GM18873 (cell line): ENCODE data around the gene INAFM1.
"Not testable (repeated sequence)": the region's sequence is repeated elsewhere in the genome, so short reads cannot be mapped to it uniquely, and the experiment has no call there.

ENCODE experiments used
- ATAC-seq: cut with Tn5 transposase; IDR thresholded peaks from one replicate; pipeline ENCODE4 v1.9.1; 2021; ENCODE audit warnings: mild to moderate bottlenecking, moderate library complexity, moderate number of reproducible peaks; ENCODE audit not compliant: unreplicated experiment, low FRiP score

Gene INAFM1

GRCh38 chr19:47266401-47266941, 8.2 kb upstream of the INAFM1 start:
- no peak for ATAC-seq

DNA sequence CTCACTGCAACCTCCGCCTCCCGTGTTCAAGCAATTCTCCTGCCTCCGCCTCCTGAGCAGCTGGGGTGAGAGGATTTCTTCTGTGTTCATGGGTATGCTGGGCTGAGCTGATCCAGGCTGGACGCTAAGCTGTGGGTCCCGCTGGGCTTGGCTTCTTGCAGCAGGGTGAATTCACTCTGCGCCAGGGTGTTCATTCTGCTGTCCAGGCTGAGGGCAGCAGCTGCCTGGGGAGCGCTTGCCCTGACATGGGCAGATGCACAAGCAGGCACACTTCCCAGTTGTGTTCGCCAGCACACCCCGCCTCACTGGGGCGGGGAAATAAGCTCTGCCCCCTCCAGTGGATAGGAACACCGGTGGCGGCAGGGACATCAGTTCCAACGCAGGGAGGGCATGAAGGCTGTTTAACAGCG, 7.3 kb upstream of the INAFM1 start:
- ATAC-seq = no peak

- no peak for ATAC-seq
Observed at GRCh38 chr19:47268028-47268427, 6.7 kb upstream of the INAFM1 start.

GRCh38 chr19:47269596-47269995, 5.1 kb upstream of the INAFM1 start:
- ATAC-seq = no peak

GRCh38 chr19:47270408-47270807, 4.3 kb upstream of the INAFM1 start:
- ATAC-seq = no peak

- no peak for ATAC-seq
Observed at GRCh38 chr19:47271949-47272348, 2.7 kb upstream of the INAFM1 start.

DNA sequence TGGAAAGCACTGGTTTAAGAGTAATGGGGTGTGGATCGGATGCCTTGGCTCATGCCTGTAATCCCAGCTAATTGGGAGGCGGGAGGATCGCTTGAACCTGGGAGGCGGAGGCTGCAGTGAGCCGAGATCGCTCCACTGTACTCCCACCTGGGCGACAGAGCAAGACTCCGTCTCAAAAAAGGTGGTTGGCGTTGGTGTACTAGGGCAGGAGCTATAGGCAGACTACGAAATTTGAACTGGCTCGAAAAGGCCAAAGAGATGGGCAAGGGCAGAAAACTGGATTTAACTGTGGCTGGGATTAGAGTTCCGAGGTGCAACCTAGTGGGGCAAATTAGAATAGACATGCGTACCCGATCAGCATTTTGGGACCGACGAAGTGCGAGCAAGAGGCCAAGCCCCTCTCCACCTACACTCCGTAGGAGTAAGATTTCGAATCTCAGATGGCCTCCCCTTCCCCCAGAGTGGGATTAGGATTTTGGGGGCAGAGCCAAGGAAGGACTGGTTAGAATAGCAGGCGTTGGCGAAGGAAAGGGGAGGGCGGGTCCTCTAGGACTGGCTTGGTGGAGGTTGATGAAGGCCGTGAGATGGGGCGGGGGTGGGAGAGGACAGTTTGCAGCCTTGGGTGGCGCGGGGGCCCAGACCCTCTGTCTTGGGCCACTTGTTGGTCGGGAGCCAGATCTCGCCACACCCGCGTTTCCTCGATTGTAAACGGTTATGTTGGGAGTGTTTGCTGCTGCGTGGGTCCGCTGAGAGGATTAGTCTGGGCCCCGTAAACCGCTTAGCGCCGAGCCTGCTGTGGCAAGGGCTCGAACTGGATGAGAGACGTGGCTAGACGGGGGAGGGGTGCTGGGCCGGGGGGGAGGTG, 2.0 kb upstream of the INAFM1 start:
- no peak for ATAC-seq

- peak; percentile 45 for ATAC-seq
Observed at GRCh38 chr19:47273313-47274070, 1.2 kb upstream of the INAFM1 start.

DNA sequence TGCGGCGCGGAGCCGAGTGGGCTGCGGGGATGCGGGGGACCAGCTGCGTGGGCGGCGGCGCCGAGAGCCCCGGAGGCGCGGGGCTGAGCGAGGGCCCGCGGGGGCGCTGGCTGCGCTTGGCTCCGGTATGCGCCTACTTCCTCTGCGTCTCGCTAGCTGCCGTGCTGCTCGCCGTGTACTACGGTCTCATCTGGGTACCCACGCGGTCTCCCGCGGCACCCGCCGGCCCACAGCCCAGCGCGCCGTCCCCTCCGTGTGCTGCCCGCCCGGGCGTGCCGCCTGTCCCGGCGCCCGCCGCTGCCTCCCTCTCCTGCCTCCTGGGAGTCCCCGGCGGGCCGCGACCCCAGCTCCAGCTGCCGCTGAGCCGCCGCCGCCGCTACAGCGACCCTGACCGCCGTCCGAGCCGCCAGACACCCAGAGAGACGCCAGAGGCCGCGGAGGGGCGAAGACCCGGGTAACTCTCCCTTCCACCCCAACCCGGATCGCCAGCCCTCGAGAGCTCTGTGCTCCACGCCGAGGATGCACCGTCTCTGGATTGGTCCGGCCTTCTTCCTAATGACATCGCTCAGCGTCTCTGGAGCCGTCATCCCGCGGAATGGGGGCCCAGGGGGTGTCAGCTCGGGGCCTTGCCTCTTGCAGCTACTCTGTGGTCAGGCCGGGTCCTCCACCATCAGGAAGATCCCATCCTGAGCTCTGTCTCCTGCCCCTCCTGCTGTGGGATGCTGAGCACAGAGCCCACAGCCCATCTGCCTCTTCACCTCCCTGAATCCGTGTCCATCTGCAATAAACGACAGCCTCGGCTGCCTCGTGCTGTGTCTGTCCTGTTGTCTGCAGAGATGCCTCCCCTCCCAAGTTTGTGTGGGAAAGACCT, 441 bp downstream of the INAFM1 start:
- ATAC-seq = peak; percentile 22

GRCh38 chr19:47275791-47276461, 1.2 kb downstream of the INAFM1 start:
- ATAC-seq = no peak

DNA sequence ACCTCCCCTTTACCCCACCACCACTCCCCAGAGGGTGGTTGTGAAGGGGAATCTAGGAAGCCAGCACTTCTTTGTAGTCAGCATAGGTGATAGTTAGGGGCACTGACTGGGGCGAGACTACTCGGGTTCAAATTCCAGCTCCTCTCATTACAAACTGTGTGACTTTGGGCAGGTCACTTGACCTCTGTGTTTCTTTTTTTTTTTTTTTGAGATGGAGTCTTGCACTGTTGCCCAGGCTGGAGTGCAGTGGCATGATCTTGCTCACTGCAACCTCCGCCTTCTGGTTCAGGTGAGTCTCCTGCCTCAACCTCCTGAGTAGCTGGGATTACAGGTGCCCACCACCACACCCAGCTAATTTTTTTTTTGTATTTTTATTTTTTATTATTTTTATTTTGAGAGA, 1.8 kb downstream of the INAFM1 start:
- ATAC-seq = not testable (repeated sequence)

GRCh38 chr19:47280183-47280797, 5.6 kb downstream of the INAFM1 start:
- ATAC-seq = no peak

- no peak for ATAC-seq
Observed at GRCh38 chr19:47283405-47284059, 8.8 kb downstream of the INAFM1 start.

DNA sequence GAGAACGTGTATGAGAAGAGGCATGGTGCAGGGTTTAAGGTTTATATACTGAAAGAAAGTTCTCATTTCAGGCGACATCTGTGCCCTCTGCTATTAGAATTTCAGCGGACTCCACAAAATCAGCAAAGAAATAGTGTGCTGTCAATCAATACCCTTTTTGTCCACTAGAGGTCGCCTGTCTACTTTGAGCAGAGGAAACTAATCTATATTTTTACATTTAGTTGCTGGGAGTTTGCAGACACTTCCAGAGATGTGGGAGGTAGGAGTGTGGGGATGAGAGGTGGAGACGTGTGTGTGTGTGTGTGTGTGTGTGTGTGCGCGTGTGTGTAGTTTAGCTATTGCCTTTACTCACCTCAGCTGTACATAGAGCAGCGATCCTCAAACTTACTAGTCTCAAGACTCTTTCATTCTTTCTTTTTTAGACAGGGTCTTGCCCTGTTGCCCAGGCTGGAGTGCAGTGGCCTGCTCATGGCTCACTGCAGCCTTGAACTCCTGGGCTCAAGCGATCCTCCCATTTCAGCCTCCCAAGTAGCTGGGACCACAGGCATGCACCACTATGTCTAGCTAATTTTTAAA, 9.7 kb downstream of the INAFM1 start:
- ATAC-seq = no peak

- ATAC-seq = no peak
Observed at GRCh38 chr19:47296036-47296435, 21.4 kb downstream of the INAFM1 start.

GRCh38 chr19:47300867-47301266, 26.2 kb downstream of the INAFM1 start:
- not testable (repeated sequence) for ATAC-seq

DNA sequence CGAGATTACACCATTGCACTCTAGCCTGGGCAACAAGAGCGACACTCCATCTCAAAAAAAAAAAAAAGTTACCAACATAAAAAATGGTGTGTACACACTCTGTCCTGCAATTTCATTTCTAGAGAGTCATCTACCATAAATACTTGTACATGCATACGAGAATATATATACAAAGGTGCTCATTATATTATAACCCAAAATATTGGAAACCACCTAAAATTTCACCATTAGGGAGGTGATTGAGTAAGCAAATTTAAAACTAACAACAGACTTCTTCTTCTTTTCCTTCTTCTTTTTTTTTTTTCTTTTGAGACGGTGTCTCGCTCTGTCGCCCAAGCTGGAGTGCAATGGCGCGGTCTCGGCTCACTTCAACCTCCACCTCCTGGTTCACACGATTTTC, 27.6 kb downstream of the INAFM1 start:
- ATAC-seq = no peak

GRCh38 chr19:47303966-47304365, 29.3 kb downstream of the INAFM1 start:
- ATAC-seq = no peak

DNA sequence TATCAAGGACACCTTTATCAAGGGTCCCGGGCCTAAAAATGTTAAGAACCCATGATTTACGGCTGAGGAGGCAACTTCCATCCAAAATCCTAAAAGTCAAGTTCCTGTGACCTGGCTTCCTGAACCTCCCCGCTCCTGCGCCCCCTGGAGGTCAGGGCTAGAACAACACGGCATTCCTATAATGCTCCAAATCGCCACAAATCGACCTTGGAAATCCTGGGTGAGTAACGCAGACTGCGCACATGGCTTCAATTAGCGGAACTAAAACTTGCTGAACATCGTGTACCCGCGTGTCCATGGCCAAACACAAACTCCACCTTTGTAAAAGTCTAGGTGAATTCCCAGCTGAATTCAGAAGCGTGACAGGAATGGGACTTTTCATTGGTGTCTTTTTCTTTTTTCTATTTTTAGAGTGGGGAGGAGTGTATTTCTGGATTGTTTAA, 30.6 kb downstream of the INAFM1 start:
- no peak for ATAC-seq
